Measurements from ENCODE around the gene AIFM2. TPM values are rescaled to one million over a fixed set of nuclear protein-coding genes. Genes with fewer than 3 reads are reported as not detected.

The AIFM2 gene
- total and polyA plus RNA-seq, 2 of the 13 experiments (the other 11 are each of a cell fraction or from before 2014, with no cell fraction given) = 20.3 to 29.5 TPM

DNA sequence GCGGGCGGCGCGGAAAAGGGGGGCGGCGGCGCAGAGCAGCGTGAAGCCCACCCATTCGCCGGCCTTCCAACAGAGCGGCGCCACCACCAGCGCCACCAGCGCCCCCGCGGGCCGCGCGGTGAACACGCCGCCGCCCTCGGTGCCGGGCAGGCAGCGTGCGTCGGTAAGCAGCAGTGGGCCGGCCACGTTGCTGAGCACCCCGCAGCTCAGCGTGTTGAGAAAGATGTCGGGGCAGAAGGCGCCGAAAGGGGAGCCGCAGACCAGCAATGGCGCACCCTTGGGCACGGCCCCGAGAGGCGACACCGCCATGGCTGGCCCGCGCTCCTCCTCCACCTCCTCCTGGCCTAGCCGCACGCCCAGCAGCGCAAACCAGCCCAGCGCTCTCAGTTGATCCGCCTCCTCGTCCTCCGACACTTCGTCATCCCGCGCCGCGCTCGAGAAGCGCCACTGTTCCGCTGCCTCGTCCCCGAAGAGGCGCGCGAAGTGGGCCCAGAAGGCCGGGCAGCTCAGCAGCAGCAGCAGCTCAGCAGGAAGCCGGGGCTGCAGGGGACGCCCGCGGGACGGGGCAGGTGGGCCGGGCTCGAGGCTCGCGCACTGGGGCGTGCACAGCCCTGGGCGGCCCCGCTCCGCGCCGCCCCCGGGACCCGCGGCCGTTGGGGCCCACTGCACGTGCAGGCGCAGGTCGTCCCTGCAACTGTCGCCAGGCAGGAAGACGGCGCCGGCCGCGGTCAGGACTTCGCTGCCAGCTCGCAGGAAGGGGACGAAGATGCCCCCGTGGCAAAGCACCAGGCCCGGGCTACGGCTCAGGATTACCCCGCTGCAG lies 13.3 kb upstream of the AIFM2 start (continued):
- TF ChIP-seq ZSCAN20 (CRISPR knock-in tag; IDR thresholded peaks at IDR 0.05; ENCODE audit: borderline replicate concordance) = 0 out of 2 replicates have a peak, but pooled peaks have one; percentile 53
- no peak for TF ChIP-seq NFE2L1 (CRISPR knock-in tag; IDR thresholded peaks at IDR 0.05; ENCODE audit: borderline replicate concordance)
- peak; percentile 51; the same call in 1 of the 2 replicates for TF ChIP-seq KAT7 (CRISPR knock-in tag; IDR thresholded peaks at IDR 0.05; ENCODE audit: borderline replicate concordance)
- TF ChIP-seq, protein P1, sequence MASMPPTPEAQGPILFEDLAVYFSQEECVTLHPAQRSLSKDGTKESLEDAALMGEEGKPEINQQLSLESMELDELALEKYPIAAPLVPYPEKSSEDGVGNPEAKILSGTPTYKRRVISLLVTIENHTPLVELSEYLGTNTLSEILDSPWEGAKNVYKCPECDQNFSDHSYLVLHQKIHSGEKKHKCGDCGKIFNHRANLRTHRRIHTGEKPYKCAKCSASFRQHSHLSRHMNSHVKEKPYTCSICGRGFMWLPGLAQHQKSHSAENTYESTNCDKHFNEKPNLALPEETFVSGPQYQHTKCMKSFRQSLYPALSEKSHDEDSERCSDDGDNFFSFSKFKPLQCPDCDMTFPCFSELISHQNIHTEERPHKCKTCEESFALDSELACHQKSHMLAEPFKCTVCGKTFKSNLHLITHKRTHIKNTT (CRISPR knock-in tag; IDR thresholded peaks at IDR 0.05) = no peak
- no peak for TF ChIP-seq SMAD1 (CRISPR knock-in tag; IDR thresholded peaks at IDR 0.05; ENCODE audit: borderline replicate concordance, low read depth)
- no peak for TF ChIP-seq FOXK1 (CRISPR knock-in tag; IDR thresholded peaks at IDR 0.05; ENCODE audit: borderline replicate concordance, low read depth)
- TF ChIP-seq, protein P2, sequence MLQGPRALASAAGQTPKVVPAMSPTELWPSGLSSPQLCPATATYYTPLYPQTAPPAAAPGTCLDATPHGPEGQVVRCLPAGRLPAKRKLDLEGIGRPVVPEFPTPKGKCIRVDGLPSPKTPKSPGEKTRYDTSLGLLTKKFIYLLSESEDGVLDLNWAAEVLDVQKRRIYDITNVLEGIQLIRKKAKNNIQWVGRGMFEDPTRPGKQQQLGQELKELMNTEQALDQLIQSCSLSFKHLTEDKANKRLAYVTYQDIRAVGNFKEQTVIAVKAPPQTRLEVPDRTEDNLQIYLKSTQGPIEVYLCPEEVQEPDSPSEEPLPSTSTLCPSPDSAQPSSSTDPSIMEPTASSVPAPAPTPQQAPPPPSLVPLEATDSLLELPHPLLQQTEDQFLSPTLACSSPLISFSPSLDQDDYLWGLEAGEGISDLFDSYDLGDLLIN (CRISPR knock-in tag; IDR thresholded peaks at IDR 0.05; ENCODE audit: borderline replicate concordance) = 0 out of 2 replicates have a peak, but pooled peaks have one; percentile 31
- TF ChIP-seq, protein P3, sequence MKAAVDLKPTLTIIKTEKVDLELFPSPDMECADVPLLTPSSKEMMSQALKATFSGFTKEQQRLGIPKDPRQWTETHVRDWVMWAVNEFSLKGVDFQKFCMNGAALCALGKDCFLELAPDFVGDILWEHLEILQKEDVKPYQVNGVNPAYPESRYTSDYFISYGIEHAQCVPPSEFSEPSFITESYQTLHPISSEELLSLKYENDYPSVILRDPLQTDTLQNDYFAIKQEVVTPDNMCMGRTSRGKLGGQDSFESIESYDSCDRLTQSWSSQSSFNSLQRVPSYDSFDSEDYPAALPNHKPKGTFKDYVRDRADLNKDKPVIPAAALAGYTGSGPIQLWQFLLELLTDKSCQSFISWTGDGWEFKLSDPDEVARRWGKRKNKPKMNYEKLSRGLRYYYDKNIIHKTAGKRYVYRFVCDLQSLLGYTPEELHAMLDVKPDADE (CRISPR knock-in tag; IDR thresholded peaks at IDR 0.05) = no peak
- TF ChIP-seq, protein P4, sequence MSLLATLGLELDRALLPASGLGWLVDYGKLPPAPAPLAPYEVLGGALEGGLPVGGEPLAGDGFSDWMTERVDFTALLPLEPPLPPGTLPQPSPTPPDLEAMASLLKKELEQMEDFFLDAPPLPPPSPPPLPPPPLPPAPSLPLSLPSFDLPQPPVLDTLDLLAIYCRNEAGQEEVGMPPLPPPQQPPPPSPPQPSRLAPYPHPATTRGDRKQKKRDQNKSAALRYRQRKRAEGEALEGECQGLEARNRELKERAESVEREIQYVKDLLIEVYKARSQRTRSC (CRISPR knock-in tag; IDR thresholded peaks at IDR 0.05; ENCODE audit: low read depth) = no peak
- TF ChIP-seq ZNF816 (CRISPR knock-in tag; IDR thresholded peaks at IDR 0.05; ENCODE audit: borderline replicate concordance) = no peak; the same call in 1 of the 2 replicates
- TF ChIP-seq BRD4 (CRISPR knock-in tag; IDR thresholded peaks at IDR 0.05) = peak; percentile 75
- no peak for TF ChIP-seq RFXANK (CRISPR knock-in tag; IDR thresholded peaks at IDR 0.05)
- peak; percentile 53 for TF ChIP-seq TAF1 (CRISPR knock-in tag; IDR thresholded peaks at IDR 0.05)
- no peak for TF ChIP-seq ZFP82 (CRISPR knock-in tag; IDR thresholded peaks at IDR 0.05; ENCODE audit: borderline replicate concordance)
- no peak for TF ChIP-seq SP140L (CRISPR knock-in tag; IDR thresholded peaks at IDR 0.05; ENCODE audit: borderline replicate concordance)
- TF ChIP-seq ZBTB7B (CRISPR knock-in tag; IDR thresholded peaks at IDR 0.05) = peak; percentile 91
- TF ChIP-seq TOPORS (CRISPR knock-in tag; IDR thresholded peaks at IDR 0.05) = peak; percentile 51
- TF ChIP-seq SOX13 (IDR thresholded peaks at IDR 0.05) = no peak
- peak in 1 of 2 experiments; percentile 5; a peak in 1 of 4 replicates for TF ChIP-seq SOX13 (CRISPR knock-in tag; conservative IDR thresholded peaks at IDR 0.05 in 1 of 2, IDR thresholded peaks at IDR 0.05 in 1 of 2)
- TF ChIP-seq ZNF558 (CRISPR knock-in tag; IDR thresholded peaks at IDR 0.05; ENCODE audit: borderline replicate concordance) = 0 out of 2 replicates have a peak, but pooled peaks have one; percentile 23
- TF ChIP-seq MAFF (IDR thresholded peaks at IDR 0.05; ENCODE audit: low read depth, low read length) = no peak
- TF ChIP-seq, protein P5, sequence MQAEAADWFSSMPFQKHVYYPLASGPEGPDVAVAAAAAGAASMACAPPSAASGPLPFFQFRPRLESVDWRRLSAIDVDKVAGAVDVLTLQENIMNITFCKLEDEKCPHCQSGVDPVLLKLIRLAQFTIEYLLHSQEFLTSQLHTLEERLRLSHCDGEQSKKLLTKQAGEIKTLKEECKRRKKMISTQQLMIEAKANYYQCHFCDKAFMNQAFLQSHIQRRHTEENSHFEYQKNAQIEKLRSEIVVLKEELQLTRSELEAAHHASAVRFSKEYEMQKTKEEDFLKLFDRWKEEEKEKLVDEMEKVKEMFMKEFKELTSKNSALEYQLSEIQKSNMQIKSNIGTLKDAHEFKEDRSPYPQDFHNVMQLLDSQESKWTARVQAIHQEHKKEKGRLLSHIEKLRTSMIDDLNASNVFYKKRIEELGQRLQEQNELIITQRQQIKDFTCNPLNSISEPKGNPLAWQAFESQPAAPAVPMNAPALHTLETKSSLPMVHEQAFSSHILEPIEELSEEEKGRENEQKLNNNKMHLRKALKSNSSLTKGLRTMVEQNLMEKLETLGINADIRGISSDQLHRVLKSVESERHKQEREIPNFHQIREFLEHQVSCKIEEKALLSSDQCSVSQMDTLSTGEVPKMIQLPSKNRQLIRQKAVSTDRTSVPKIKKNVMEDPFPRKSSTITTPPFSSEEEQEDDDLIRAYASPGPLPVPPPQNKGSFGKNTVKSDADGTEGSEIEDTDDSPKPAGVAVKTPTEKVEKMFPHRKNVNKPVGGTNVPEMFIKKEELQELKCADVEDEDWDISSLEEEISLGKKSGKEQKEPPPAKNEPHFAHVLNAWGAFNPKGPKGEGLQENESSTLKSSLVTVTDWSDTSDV (CRISPR knock-in tag; IDR thresholded peaks at IDR 0.05) = 0 out of 2 replicates have a peak, but pooled peaks have one; percentile 70
- TF ChIP-seq HOXA5 (CRISPR knock-in tag; IDR thresholded peaks at IDR 0.05) = peak; percentile 55; the same call in 1 of the 2 replicates

All from HepG2 (cell line).